Thyroid gland (tissue), 4 donors: ENCODE results near the gene ST6GALNAC5. TPM values are rescaled to one million over a fixed set of nuclear protein-coding genes. Genes with fewer than 3 reads are reported as not detected.

ENCODE experiments used
- DNase-seq, 2 donors: peaks; one replicate each; pipeline ENCODE4 v3.0.0-alpha.2; 2019
- H3K27ac ChIP-seq, 3 donors: fragments of 200-600 bp; sonication (generic); 1 replicate in 2 of 3; 2 replicates in 1 of 3; pipeline ENCODE4 v1.5.1; 2016 to 2019; ENCODE audit warnings: mild to moderate bottlenecking in 1 of 3, moderate library complexity in 1 of 3
- H3K27me3 ChIP-seq: fragments of 200-600 bp; sonication (generic); one replicate; pipeline ENCODE4 v1.5.1; 2019
- H3K36me3 ChIP-seq, 2 donors: fragments of 200-600 bp; sonication (generic); one replicate each; pipeline ENCODE4 v1.5.1; 2016 to 2019
- H3K4me1 ChIP-seq, 2 donors: fragments of 200-600 bp; sonication (generic); one replicate each; pipeline ENCODE4 v1.5.1; 2017 to 2019
- H3K4me3 ChIP-seq, 3 donors: fragments of 200-600 bp; sonication (generic); replicated peaks in 1 of 3; 1 replicate in 2 of 3; 2 replicates in 1 of 3; pipeline ENCODE4 v1.5.1; 2016; ENCODE audit warnings: mild to moderate bottlenecking in 1 of 3
- H3K9me3 ChIP-seq: fragments of 200-600 bp; sonication (generic); one replicate; pipeline ENCODE4 v1.5.1; 2017
- CTCF ChIP-seq, 6 experiments: fragments of 200-600 bp in 3 of 6; fragments of 450-650 bp in 3 of 6; sonication (generic) in 3 of 6; IDR thresholded peaks; one replicate each; pipeline ENCODE4 v1.5.1; 2016 to 2019; ENCODE audit warnings: antibody characterized with exemption in 6 of 6, mild to moderate bottlenecking in 2 of 6, inconsistent platforms in 1 of 6, moderate library complexity in 1 of 6
- POLR2A ChIP-seq, 2 donors: fragments of 450-650 bp; IDR thresholded peaks; one replicate each; pipeline ENCODE4 v1.6.1; 2017; ENCODE audit warnings: antibody characterized with exemption in 2 of 2, mild to moderate bottlenecking in 2 of 2, moderate library complexity in 1 of 2
- whole genome bisulfite sequencing, 2 donors: methylation state at CpG; one replicate each; pipeline ENCODE4 v1.1.5; 2017; 5-methylcytosine and 5-hydroxymethylcytosine counted together
- intact Hi-C: fragments of 100-400 bp; cut with DNase I; formaldehyde crosslinking; loops from one replicate; pipeline ENCODE4 v1.15.1; 2023
- total RNA-seq, 4 donors: library from RNA; depleted of rRNA; stranded (reverse); fragments of >200 nt; gene quantifications; one replicate each; pipeline ENCODE4 v1.2.3, GENCODE V29; 2016

Gene ST6GALNAC5
- total RNA-seq, 4 donors from 2014 or later: 0.83 to 3.0 TPM; not detected in 2

- Histone ChIP-seq H3K27ac (no peak overlapping the region), H3K9me3 (no peaks in the 10 kb centered on the region), H3K4me3 (no peak overlapping the region), H3K36me3 (no peaks in the 10 kb centered on the region), H3K4me1 (no peaks in the 10 kb centered on the region), H3K27me3 (no peaks in the 10 kb centered on the region)
- no peak for TF ChIP-seq POLR2A (IDR thresholded peaks at IDR 0.05)
- no peak for TF ChIP-seq CTCF (IDR thresholded peaks at IDR 0.05)
- no peak for DNase-seq
- 68 to 94% methylated on average over 1 of the region's 1 CpG for WGBS, 2 donors
- intact Hi-C loops: no loop called here
These were observed 184.1 kb downstream of the ST6GALNAC5 start for GRCh38 chr1:77051425-77051824.

- 93 to 94% methylated on average over 7 of the region's 7 CpGs for WGBS, 2 donors
- Histone ChIP-seq H3K4me1 (no peaks in the 10 kb centered on the region), H3K27ac (no peak overlapping the region), H3K27me3 (no peaks in the 10 kb centered on the region), H3K4me3 (no peak overlapping the region), H3K36me3 (no peaks in the 10 kb centered on the region), H3K9me3 (no peaks in the 10 kb centered on the region)
- no peak for DNase-seq
- intact Hi-C loops: no loop called here
- no peak for TF ChIP-seq POLR2A (IDR thresholded peaks at IDR 0.05)
- no peak for TF ChIP-seq CTCF (IDR thresholded peaks at IDR 0.05)
These were observed 189.2 kb downstream of the ST6GALNAC5 start for GRCh38 chr1:77056525-77056924.

- TF ChIP-seq POLR2A (IDR thresholded peaks at IDR 0.05) (no peak), CTCF (IDR thresholded peaks at IDR 0.05) (no peak)
- no peaks in the 10 kb centered on the region for H3K36me3 ChIP-seq
- H3K4me1 ChIP-seq: no peaks in the 10 kb centered on the region
- no peak overlapping the region for H3K27ac ChIP-seq
- H3K4me3 ChIP-seq: no peak overlapping the region
- intact Hi-C loops: no loop called here
- no peak for DNase-seq
- H3K27me3 ChIP-seq: no peaks in the 10 kb centered on the region
- no peaks in the 10 kb centered on the region for H3K9me3 ChIP-seq
- 77 to 82% methylated on average over 7 of the region's 7 CpGs for WGBS, 2 donors
These were observed 190.8 kb downstream of the ST6GALNAC5 start for GRCh38 chr1:77057994-77058585.

GRCh38 chr1:77060000-77060399 is 192.7 kb downstream of the ST6GALNAC5 start:
- intact Hi-C loops: no loop called here

More at GRCh38 chr1:77060000-77060399, 192.7 kb downstream of the ST6GALNAC5 start:
- Histone ChIP-seq H3K9me3 (no peaks in the 10 kb centered on the region), H3K27ac (no peak overlapping the region), H3K36me3 (no peaks in the 10 kb centered on the region), H3K4me1 (no peaks in the 10 kb centered on the region), H3K27me3 (no peaks in the 10 kb centered on the region), H3K4me3 (no peak overlapping the region)
- no peak for DNase-seq
- 30 to 42% methylated on average over 5 of the region's 5 CpGs for WGBS, 2 donors
- TF ChIP-seq POLR2A (IDR thresholded peaks at IDR 0.05) (no peak), CTCF (IDR thresholded peaks at IDR 0.05) (no peak)
